Inferior parietal cortex (tissue), 1 donor: ENCODE measurements around the gene CYP4F11.
"Not testable (repeated sequence)": the region's sequence is repeated elsewhere in the genome, so short reads cannot be mapped to it uniquely, and the experiment has no call there.

Experiments
- DNase-seq: peaks from one replicate; pipeline ENCODE4 v3.0.0-alpha.2; 2016; ENCODE audit errors: extremely low spot score

CYP4F11 gene

GRCh38 chr19:15922021-15922420 is 12.3 kb downstream of the CYP4F11 start:
- DNase-seq: no peak

- DNase-seq: no peak
Measured at GRCh38 chr19:15919243-15919642, 15.1 kb downstream of the CYP4F11 start.

- no peak for DNase-seq
Measured at GRCh38 chr19:15915109-15915508, 19.2 kb downstream of the CYP4F11 start.

- no peak for DNase-seq
Measured at GRCh38 chr19:15913830-15914229, 20.5 kb downstream of the CYP4F11 start.

- no peak for DNase-seq
Measured at GRCh38 chr19:15913384-15913783, 20.9 kb downstream of the CYP4F11 start.

- DNase-seq: no peak
Measured at GRCh38 chr19:15911599-15912235, 22.6 kb downstream of the CYP4F11 start.

- no peak for DNase-seq
Measured at GRCh38 chr19:15905026-15905425, 29.3 kb downstream of the CYP4F11 start.

GRCh38 chr19:15902898-15903297 is 31.4 kb downstream of the CYP4F11 start:
- not testable (repeated sequence) for DNase-seq

GRCh38 chr19:15902254-15902653 is 32.1 kb downstream of the CYP4F11 start:
- no peak for DNase-seq

GRCh38 chr19:15900504-15900903 is 33.8 kb downstream of the CYP4F11 start:
- no peak for DNase-seq

GRCh38 chr19:15900032-15900431 is 34.3 kb downstream of the CYP4F11 start:
- not testable (repeated sequence) for DNase-seq

GRCh38 chr19:15899561-15899960 is 34.8 kb downstream of the CYP4F11 start:
- DNase-seq: not testable (repeated sequence)

GRCh38 chr19:15897738-15898276 is 36.5 kb downstream of the CYP4F11 start, which contains the start of gene CYP4F2:
Gene CYP4F2 (minus strand): TSS chr19:15898074. CDS start chr19:15897611, 463 bp downstream.
- DNase-seq: no peak

GRCh38 chr19:15897026-15897737 is 37.1 kb downstream of the CYP4F11 start:
- DNase-seq: no peak

- no peak for DNase-seq
Measured at GRCh38 chr19:15895876-15896430, 38.4 kb downstream of the CYP4F11 start.

- DNase-seq: no peak
Measured at GRCh38 chr19:15894359-15894758, 40.0 kb downstream of the CYP4F11 start.

- DNase-seq: no peak
Measured at GRCh38 chr19:15893477-15893876, 40.9 kb downstream of the CYP4F11 start.

- no peak for DNase-seq
Measured at GRCh38 chr19:15892012-15892411, 42.3 kb downstream of the CYP4F11 start.

GRCh38 chr19:15891434-15891833 is 42.9 kb downstream of the CYP4F11 start:
- no peak for DNase-seq

GRCh38 chr19:15889339-15889738 is 45.0 kb downstream of the CYP4F11 start:
- not testable (repeated sequence) for DNase-seq

GRCh38 chr19:15885919-15886318 is 48.4 kb downstream of the CYP4F11 start:
- DNase-seq: no peak

GRCh38 chr19:15885167-15885566 is 49.2 kb downstream of the CYP4F11 start:
- no peak for DNase-seq

GRCh38 chr19:15883329-15883728 is 51.0 kb downstream of the CYP4F11 start:
- DNase-seq: not testable (repeated sequence)
